Immature natural killer cell (primary cell): ENCODE measurements around the gene FREM1. TPM values are rescaled to one million over a fixed set of nuclear protein-coding genes. Genes with fewer than 3 reads are reported as not detected.

Experiments
- DNase-seq, 3 donors: peaks; one replicate each; pipeline ENCODE4 v3.0.0; 2022; ENCODE audit warnings: mixed read lengths in 1 of 3
- H3K27ac Mint-ChIP-seq, 6 donors: one replicate each; pipeline ENCODE4 v1.8.0; 2020; ENCODE audit warnings: mixed read lengths in 6 of 6, mild to moderate bottlenecking in 5 of 6, inconsistent platforms in 4 of 6, moderate library complexity in 3 of 6
- H3K27me3 Mint-ChIP-seq, 3 donors: one replicate each; pipeline ENCODE4 v1.8.0; 2020 to 2021; ENCODE audit warnings: low read depth in 3 of 3, mild to moderate bottlenecking in 3 of 3, mixed read lengths in 3 of 3, moderate library complexity in 3 of 3, inconsistent platforms in 1 of 3
- H3K36me3 Mint-ChIP-seq, 3 donors: one replicate each; pipeline ENCODE4 v1.8.0; 2020; ENCODE audit warnings: mixed read lengths in 3 of 3, inconsistent platforms in 2 of 3, mild to moderate bottlenecking in 2 of 3
- H3K4me1 Mint-ChIP-seq, 2 donors: one replicate each; pipeline ENCODE4 v1.8.0; 2020; ENCODE audit warnings: inconsistent platforms in 2 of 2, mild to moderate bottlenecking in 2 of 2, mixed read lengths in 2 of 2, moderate library complexity in 1 of 2
- H3K4me3 Mint-ChIP-seq, 5 donors: one replicate each; pipeline ENCODE4 v1.8.0; 2020; ENCODE audit warnings: mild to moderate bottlenecking in 5 of 5, mixed read lengths in 5 of 5, inconsistent platforms in 3 of 5, moderate library complexity in 3 of 5
- H3K9me3 Mint-ChIP-seq, 6 donors: one replicate each; pipeline ENCODE4 v1.8.0; 2020; ENCODE audit warnings: mild to moderate bottlenecking in 6 of 6, mixed read lengths in 6 of 6, inconsistent platforms in 4 of 6, moderate library complexity in 3 of 6
- polyA plus RNA-seq, 3 donors: library from polyadenylated mRNA; unstranded; fragments of 300-500 nt; fragmentation: Illumina TruSeq; gene quantifications; one replicate each; pipeline ENCODE4 v1.2.3, GENCODE V29; 2021

Gene FREM1
- polyA plus RNA-seq, 3 donors from 2014 or later, result not detected

DNA sequence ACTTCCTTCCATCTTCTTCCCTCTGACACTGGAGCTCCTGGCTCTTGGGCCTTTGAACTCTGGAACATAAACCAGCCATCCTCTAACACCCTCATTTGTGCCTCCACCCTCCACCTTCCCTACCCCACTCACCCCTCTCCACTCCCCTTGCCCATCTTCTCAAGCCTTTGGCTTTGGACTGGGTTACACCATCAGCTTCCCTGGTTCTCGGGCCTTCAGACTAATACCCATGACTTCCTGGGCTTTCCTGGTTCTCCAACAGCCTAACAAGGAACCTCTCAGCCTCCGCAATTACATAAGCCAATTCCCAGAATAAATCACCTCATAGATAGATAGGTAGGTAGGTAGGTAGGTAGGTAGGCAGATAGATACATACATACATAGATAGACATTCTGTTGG lies 67.1 kb downstream of the FREM1 start:
- Mint-ChIP-seq H3K27ac (no peak overlapping the region), H3K36me3 (no peaks in the 10 kb centered on the region), H3K9me3 (peaks cover 0 to 5% (median 0%) of the 10 kb centered on the region in 6 donors), H3K4me3 (no peak overlapping the region), H3K4me1 (no peaks in the 10 kb centered on the region), H3K27me3 (peaks cover 0 to 5% (median 1%) of the 10 kb centered on the region in 3 donors)
- DNase-seq, result no peak

DNA sequence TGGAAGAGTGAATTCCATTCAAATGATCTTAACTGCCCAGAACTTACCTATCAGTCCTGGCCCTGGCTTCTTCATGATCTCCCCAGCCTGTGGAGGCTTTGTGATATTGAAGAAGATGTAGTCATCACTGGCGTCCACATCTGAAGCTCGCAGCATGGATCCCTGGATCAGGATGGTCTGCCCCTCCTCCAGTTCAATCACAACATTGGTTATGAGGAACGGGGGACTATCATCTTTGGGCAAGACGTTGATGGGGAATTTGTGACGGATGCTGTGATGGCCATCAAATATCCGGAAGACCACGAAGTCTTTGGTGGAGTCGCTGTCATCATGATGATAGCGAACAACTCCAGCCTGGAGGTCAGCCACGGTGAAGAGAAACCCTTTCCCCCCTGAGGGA lies 68.0 kb downstream of the FREM1 start:
- no peaks in the 10 kb centered on the region for H3K36me3 Mint-ChIP-seq
- no peak overlapping the region for H3K4me3 Mint-ChIP-seq
- peaks cover 0 to 6% (median 1%) of the 10 kb centered on the region in 3 donors for H3K27me3 Mint-ChIP-seq
- H3K4me1 Mint-ChIP-seq, result no peaks in the 10 kb centered on the region
- no peak for DNase-seq
- H3K27ac Mint-ChIP-seq, result no peak overlapping the region
- H3K9me3 Mint-ChIP-seq, result peaks cover 0 to 7% (median under 1%) of the 10 kb centered on the region in 6 donors

DNA sequence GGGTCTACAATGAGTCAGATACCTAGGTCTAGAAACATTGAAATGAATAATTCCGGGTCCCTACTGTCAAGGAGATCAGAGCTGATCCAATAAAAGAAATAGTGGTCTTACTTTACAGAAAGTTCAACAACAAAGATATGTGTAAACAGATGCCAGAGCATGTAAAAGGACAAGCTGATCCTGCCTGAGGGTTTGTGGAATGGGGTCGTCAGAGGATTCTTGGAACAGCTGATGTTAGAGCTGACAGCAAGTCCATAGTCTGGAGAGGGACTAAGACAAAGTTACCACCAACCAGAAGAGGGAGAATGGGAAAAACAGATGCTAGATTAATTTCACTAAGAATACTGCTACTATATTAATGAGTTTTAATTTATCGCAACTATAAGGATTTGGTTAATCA lies 71.5 kb downstream of the FREM1 start:
- Mint-ChIP-seq H3K27me3 (peaks cover 0 to 4% (median 1%) of the 10 kb centered on the region in 3 donors), H3K27ac (no peak overlapping the region), H3K36me3 (no peaks in the 10 kb centered on the region), H3K4me3 (no peak overlapping the region), H3K9me3 (peaks cover 0 to 8% (median 2%) of the 10 kb centered on the region in 6 donors), H3K4me1 (no peaks in the 10 kb centered on the region)
- no peak for DNase-seq

DNA sequence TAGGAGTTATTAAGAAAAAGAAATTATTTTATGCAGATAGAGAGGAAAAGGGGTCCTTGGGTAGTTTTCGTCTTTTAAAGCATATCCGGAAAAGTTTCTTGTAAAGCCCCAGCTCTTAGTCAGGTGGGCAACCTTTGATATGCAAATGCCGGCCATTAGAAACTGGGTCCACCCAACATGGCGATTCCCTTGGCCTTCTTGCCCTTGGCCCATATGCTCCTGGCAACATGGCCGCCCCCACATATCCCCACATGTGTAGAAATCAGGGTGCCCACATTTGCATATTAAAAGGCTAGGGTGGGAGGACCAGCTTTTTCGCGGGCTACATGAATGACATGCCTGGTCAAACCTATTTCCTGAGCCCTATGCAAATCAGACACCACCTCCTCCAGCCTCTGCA lies 73.3 kb downstream of the FREM1 start:
- no peak overlapping the region for H3K4me3 Mint-ChIP-seq
- DNase-seq, result no peak
- peaks cover 0 to 10% (median 2%) of the 10 kb centered on the region in 6 donors for H3K9me3 Mint-ChIP-seq
- H3K27ac Mint-ChIP-seq, result no peak overlapping the region
- H3K27me3 Mint-ChIP-seq, result peaks cover 0 to 4% (median 1%) of the 10 kb centered on the region in 3 donors
- H3K4me1 Mint-ChIP-seq, result no peaks in the 10 kb centered on the region
- H3K36me3 Mint-ChIP-seq, result no peaks in the 10 kb centered on the region

DNA sequence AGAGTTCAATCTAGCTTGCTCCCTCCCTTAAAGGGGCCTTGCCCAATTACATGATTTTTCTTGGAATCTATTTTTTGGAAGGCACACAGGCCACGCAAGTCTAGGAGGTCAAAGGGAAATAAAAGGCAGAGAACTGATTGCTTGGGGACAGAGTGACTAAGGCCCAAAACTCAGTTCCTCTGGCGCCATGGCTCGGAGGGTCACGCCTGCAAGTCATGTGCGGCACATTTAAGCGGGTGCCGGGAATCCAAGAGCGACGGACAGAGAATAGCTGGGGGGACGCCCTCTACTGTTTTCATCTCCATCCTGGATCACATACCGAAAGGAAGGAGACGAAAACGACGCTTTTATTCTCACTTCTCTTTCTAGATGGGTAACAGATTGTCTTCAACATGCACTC lies 78.6 kb downstream of the FREM1 start:
- H3K36me3 Mint-ChIP-seq, result no peaks in the 10 kb centered on the region
- peaks cover 0 to 11% (median 2%) of the 10 kb centered on the region in 6 donors for H3K9me3 Mint-ChIP-seq
- no peaks in the 10 kb centered on the region for H3K4me1 Mint-ChIP-seq
- no peak overlapping the region for H3K27ac Mint-ChIP-seq
- no peak overlapping the region for H3K4me3 Mint-ChIP-seq
- H3K27me3 Mint-ChIP-seq, result peaks cover 0 to 2% (median 0%) of the 10 kb centered on the region in 3 donors
- no peak for DNase-seq

DNA sequence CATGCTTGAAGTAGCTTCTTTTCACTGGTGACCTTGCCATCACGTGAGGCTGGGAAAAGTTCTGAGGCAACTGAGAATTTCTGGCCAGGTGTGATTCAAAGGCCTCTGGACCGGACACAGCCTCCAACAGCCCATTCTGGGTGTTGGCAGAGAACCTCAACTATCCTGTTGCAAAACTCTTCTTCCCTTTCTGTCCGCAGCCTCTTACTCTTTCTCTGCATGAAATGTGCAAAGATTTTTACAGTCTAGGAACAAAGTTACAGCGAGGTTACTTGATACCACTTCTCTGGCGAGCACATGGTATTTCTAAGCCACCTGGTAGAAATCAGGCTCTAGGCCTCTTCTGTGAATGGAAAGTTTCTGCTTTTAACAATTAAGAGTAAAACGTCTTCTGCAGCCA lies 79.2 kb downstream of the FREM1 start:
- no peaks in the 10 kb centered on the region for H3K4me1 Mint-ChIP-seq
- H3K4me3 Mint-ChIP-seq, result no peak overlapping the region
- peaks cover 0 to 4% (median 0%) of the 10 kb centered on the region in 3 donors for H3K27me3 Mint-ChIP-seq
- no peaks in the 10 kb centered on the region for H3K36me3 Mint-ChIP-seq
- H3K9me3 Mint-ChIP-seq, result peaks cover 0 to 11% (median 2%) of the 10 kb centered on the region in 6 donors
- no peak overlapping the region for H3K27ac Mint-ChIP-seq
- no peak for DNase-seq

DNA sequence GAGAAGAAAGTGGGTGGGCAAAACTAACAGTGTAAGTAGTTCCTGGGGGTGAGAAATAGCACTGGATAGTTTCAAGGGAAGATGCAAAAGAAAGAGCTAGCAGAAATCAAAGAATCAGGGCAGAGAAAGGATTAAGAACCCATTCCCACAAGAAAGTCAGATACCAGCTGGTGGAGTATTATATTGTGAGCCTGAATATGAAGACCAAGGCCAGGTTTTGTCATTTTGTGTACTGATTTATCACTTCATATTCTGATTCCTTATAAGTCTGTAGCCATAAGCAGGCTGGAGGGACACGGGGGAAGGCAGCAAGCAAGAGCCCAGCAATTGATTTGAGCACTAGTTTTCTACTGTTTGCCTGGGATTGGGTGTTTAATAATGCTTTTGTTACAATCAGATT lies 80.2 kb downstream of the FREM1 start:
- no peak overlapping the region for H3K27ac Mint-ChIP-seq
- no peaks in the 10 kb centered on the region for H3K4me1 Mint-ChIP-seq
- peaks cover 0 to 11% (median 2%) of the 10 kb centered on the region in 6 donors for H3K9me3 Mint-ChIP-seq
- H3K36me3 Mint-ChIP-seq, result no peaks in the 10 kb centered on the region
- no peak for DNase-seq
- no peak overlapping the region for H3K4me3 Mint-ChIP-seq
- H3K27me3 Mint-ChIP-seq, result peaks cover 0 to 4% (median 0%) of the 10 kb centered on the region in 3 donors

DNA sequence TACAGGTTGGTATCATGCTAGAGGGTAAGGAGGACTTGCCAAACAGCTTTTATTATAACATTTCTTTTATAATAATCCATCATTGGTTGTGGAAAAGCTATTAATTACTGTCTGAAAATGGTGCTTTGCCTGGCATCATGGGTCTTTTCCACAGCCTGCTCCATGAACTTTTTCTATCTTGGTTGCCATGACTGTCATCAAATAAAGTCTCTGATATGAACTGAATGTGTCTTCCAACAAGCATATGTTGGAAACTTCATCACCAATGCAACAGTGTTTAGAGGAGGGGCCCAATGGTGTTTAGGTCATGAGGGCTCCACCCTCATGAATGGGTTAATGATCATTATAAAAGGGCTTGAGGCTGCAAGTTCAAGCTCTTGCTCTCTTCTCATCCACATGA lies 81.0 kb downstream of the FREM1 start:
- Mint-ChIP-seq H3K27me3 (peaks cover 0 to 4% (median 0%) of the 10 kb centered on the region in 3 donors), H3K36me3 (no peaks in the 10 kb centered on the region), H3K9me3 (peaks cover 0 to 11% (median 2%) of the 10 kb centered on the region in 6 donors), H3K4me1 (no peaks in the 10 kb centered on the region), H3K27ac (no peak overlapping the region), H3K4me3 (no peak overlapping the region)
- DNase-seq, result no peak

DNA sequence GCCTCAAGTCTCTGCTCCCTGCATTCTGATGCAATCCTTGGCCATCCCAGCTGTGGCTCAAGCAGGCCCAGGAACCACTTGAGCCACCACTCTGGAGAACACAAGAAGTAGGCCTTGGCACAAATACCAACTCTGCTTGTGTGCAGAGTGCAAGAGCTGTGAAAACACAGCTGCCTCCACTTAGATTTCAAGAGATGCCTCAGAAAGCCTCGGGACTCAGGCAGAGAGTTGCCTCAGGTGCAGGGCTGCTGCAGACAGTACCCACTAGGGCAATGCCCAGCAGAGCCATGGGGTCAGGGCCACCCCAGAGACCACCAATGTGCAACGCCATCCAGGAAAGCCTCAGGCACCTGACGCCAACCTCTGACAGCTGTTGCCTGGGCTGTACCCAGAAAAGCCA lies 82.4 kb downstream of the FREM1 start:
- H3K36me3 Mint-ChIP-seq, result no peaks in the 10 kb centered on the region
- peaks cover 0 to 16% (median 2%) of the 10 kb centered on the region in 6 donors for H3K9me3 Mint-ChIP-seq
- no peak overlapping the region for H3K27ac Mint-ChIP-seq
- H3K4me1 Mint-ChIP-seq, result no peaks in the 10 kb centered on the region
- no peak for DNase-seq
- peaks cover 0 to 4% (median 0%) of the 10 kb centered on the region in 3 donors for H3K27me3 Mint-ChIP-seq
- no peak overlapping the region for H3K4me3 Mint-ChIP-seq

DNA sequence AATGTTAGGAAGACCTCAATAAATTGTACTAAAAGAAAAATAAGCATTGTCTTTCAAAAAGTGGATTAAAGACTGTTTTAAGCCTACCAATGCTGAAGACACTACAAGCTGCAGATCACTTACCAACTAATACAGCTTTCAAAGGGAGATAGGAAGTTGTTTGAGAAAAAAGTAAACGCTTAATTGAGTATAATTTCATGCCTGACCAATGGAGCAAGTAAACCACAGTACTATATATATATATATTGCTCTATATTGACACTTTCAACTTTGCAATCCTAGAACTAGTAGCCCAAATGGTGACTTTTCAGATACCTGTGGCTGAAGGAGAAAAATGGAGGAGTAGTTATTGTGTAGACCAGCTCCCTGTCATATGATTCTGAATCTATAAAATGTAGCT lies 85.7 kb downstream of the FREM1 start:
- Mint-ChIP-seq H3K9me3 (peaks cover 0 to 10% (median 1%) of the 10 kb centered on the region in 6 donors), H3K4me3 (no peak overlapping the region), H3K27me3 (peaks cover 0 to 1% (median 0%) of the 10 kb centered on the region in 3 donors), H3K27ac (no peak overlapping the region), H3K4me1 (no peaks in the 10 kb centered on the region), H3K36me3 (no peaks in the 10 kb centered on the region)
- DNase-seq, result no peak

DNA sequence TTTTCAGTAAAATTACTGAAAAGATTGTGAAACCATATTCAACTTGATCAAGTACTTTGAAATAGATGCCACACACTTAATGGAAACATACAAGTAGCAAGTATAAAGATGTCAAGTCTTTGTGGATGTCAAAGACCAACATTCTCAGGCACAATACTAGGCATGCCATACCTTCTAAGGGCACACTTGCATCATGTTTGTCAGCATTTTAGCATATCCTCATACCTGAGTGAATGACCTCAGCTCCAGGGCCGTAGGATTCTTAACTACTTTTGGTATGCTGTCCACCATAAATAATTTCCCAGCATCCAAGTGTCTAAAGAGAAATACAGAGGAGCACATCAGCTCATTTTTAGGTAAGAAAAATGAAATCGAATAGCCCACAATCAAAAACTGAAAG lies 86.4 kb downstream of the FREM1 start:
- H3K36me3 Mint-ChIP-seq, result no peaks in the 10 kb centered on the region
- H3K4me1 Mint-ChIP-seq, result no peaks in the 10 kb centered on the region
- H3K4me3 Mint-ChIP-seq, result no peak overlapping the region
- DNase-seq, result no peak
- H3K9me3 Mint-ChIP-seq, result peaks cover 0 to 10% (median 1%) of the 10 kb centered on the region in 6 donors
- no peak overlapping the region for H3K27ac Mint-ChIP-seq
- peaks cover 0 to 1% (median 0%) of the 10 kb centered on the region in 3 donors for H3K27me3 Mint-ChIP-seq

DNA sequence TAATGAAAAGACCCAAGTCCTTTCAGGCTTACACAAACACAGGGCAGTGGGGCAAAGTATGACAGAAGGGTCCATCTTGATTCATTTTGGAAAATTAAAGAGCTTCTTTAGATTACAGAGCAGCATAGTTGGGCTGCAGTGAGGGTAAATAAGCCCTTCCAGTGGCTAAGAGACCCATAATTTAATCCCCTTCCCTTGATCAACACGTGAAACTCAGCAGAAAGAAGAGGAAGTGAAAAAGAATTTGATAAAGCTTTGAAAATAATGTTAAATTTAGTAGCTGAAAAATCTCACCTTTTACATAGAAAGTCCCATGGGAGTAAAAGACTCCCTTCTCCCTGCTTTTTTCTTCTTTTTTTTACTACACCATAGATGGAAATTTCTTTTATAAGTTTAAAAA lies 87.6 kb downstream of the FREM1 start:
- DNase-seq, result no peak
- peaks cover 0 to 10% (median 1%) of the 10 kb centered on the region in 6 donors for H3K9me3 Mint-ChIP-seq
- H3K4me3 Mint-ChIP-seq, result no peak overlapping the region
- H3K4me1 Mint-ChIP-seq, result no peaks in the 10 kb centered on the region
- no peak overlapping the region for H3K27ac Mint-ChIP-seq
- peaks cover 0 to 1% (median 0%) of the 10 kb centered on the region in 3 donors for H3K27me3 Mint-ChIP-seq
- H3K36me3 Mint-ChIP-seq, result no peaks in the 10 kb centered on the region

DNA sequence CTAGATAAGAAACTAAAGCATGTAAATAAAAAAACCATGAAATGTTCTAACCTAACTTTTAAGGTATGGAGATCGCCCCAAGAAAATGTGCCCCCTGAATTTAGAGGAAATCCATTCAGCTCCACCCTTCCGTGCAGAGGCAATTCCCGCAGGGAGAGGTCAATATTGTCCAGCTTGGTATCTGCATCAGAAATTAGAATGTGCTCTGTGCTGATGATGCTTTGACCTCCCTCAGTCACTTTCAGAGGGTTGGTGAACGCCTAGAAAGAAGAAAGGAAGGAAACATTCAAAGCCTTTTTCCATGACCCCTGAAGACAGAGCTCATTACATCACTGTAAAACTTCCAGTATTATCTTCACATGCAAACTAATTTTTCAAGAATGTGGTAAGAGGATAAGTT lies 91.0 kb downstream of the FREM1 start:
- Mint-ChIP-seq H3K27ac (no peak overlapping the region), H3K9me3 (peaks cover 0 to 6% (median 0%) of the 10 kb centered on the region in 6 donors), H3K27me3 (no peaks in the 10 kb centered on the region), H3K36me3 (no peaks in the 10 kb centered on the region), H3K4me1 (no peaks in the 10 kb centered on the region), H3K4me3 (no peak overlapping the region)
- no peak for DNase-seq

DNA sequence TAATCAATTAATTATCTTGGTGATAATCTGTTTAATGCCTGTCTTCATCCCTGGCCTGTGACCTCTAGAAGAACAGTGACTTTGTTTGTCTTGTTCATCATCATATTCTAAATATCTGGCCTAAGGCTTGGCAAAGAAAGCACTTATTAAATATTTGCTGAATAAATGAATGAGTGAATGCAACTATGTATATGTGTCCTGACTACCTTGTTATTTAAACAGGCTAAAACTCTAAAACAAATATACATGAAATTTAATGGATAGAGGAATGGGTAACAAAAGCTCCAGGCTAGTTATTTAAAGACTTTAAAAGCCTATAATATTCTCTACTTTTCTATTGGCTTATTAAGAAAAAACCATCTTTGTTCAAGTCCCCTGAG lies 96.0 kb downstream of the FREM1 start:
- Mint-ChIP-seq H3K27ac (no peak overlapping the region), H3K4me3 (no peak overlapping the region), H3K9me3 (peaks cover 0 to 7% (median 0%) of the 10 kb centered on the region in 6 donors), H3K36me3 (no peaks in the 10 kb centered on the region), H3K4me1 (no peaks in the 10 kb centered on the region), H3K27me3 (no peaks in the 10 kb centered on the region)
- DNase-seq, result no peak
